Measurements from ENCODE around the gene SLC17A2. TPM values are rescaled to one million over a fixed set of nuclear protein-coding genes. Genes with fewer than 3 reads are reported as not detected.

SLC17A2 gene
- total and polyA plus RNA-seq, 9 donors: not detected

GRCh38 chr6:25899580-25900408, 30.7 kb downstream of the SLC17A2 start:
- TF ChIP-seq POLR2A (IDR thresholded peaks at IDR 0.05) (no peak), CTCF (IDR thresholded peaks at IDR 0.05) (no peak), EP300 (IDR thresholded peaks at IDR 0.05) (no peak)
- Histone ChIP-seq H3K36me3 (no peaks in the 10 kb centered on the region), H3K4me1 (ENCODE audit: insufficient read depth) (no peaks in the 10 kb centered on the region), H3K27ac (no peak overlapping the region), H3K4me3 (no peak overlapping the region), H3K27me3 (no peaks in the 10 kb centered on the region), H3K9me3 (no peaks in the 10 kb centered on the region)
- 82 to 89% (median 86%) methylated on average over 2 of the region's 2 CpGs for WGBS, 3 donors
- DNase-seq: no peak
- intact Hi-C loops (cut with DNase I): no loop called here

- Histone ChIP-seq H3K27ac (no peak overlapping the region), H3K36me3 (no peaks in the 10 kb centered on the region), H3K27me3 (no peaks in the 10 kb centered on the region), H3K4me1 (ENCODE audit: insufficient read depth) (no peaks in the 10 kb centered on the region), H3K4me3 (no peak overlapping the region), H3K9me3 (no peaks in the 10 kb centered on the region)
- DNase-seq: no peak
- TF ChIP-seq EP300 (IDR thresholded peaks at IDR 0.05): no peak
- TF ChIP-seq CTCF (IDR thresholded peaks at IDR 0.05): no peak
- TF ChIP-seq POLR2A (IDR thresholded peaks at IDR 0.05): no peak
- 81 to 83% (median 81%) methylated on average over 2 of the region's 2 CpGs for WGBS, 3 donors
- intact Hi-C loops (cut with DNase I): no loop called here
Measured at GRCh38 chr6:25899123-25899522, 31.4 kb downstream of the SLC17A2 start.

GRCh38 chr6:25898289-25898977, 32.1 kb downstream of the SLC17A2 start:
- Histone ChIP-seq H3K27ac (no peak overlapping the region), H3K4me3 (no peak overlapping the region), H3K4me1 (ENCODE audit: insufficient read depth) (no peaks in the 10 kb centered on the region), H3K36me3 (no peaks in the 10 kb centered on the region), H3K27me3 (no peaks in the 10 kb centered on the region), H3K9me3 (no peaks in the 10 kb centered on the region)
- 69 to 73% (median 69%) methylated on average over 5 of the region's 5 CpGs for WGBS, 3 donors
- TF ChIP-seq CTCF (IDR thresholded peaks at IDR 0.05): no peak
- TF ChIP-seq EP300 (IDR thresholded peaks at IDR 0.05): no peak
- TF ChIP-seq POLR2A (IDR thresholded peaks at IDR 0.05): no peak
- intact Hi-C loops (cut with DNase I): no loop called here
- DNase-seq: no peak

GRCh38 chr6:25896252-25896651, 34.2 kb downstream of the SLC17A2 start:
- Histone ChIP-seq H3K27ac (no peak overlapping the region), H3K4me1 (ENCODE audit: insufficient read depth) (no peaks in the 10 kb centered on the region), H3K9me3 (no peaks in the 10 kb centered on the region), H3K36me3 (no peaks in the 10 kb centered on the region), H3K27me3 (no peaks in the 10 kb centered on the region), H3K4me3 (no peak overlapping the region)
- no peak for DNase-seq
- 81 to 90% (median 86%) methylated on average over 3 of the region's 3 CpGs for WGBS, 3 donors
- TF ChIP-seq EP300 (IDR thresholded peaks at IDR 0.05): no peak
- no peak for TF ChIP-seq POLR2A (IDR thresholded peaks at IDR 0.05)
- TF ChIP-seq CTCF (IDR thresholded peaks at IDR 0.05): no peak
- intact Hi-C loops (cut with DNase I): no loop called here

All from ovary (tissue), 9 donors.